ENCODE data around the gene TSPAN13.
"Not testable (repeated sequence)": the region's sequence is repeated elsewhere in the genome, so short reads cannot be mapped to it uniquely, and the experiment has no call there.

The TSPAN13 gene

GRCh38 chr7:16762177-16762576 is 8.6 kb downstream of the TSPAN13 start:
- ATAC-seq = no peak

GRCh38 chr7:16764942-16765341 is 11.4 kb downstream of the TSPAN13 start:
- no peak for ATAC-seq
- no peak for TF ChIP-seq ISL1 (CRISPR knock-in tag; IDR thresholded peaks at IDR 0.05)
- TF ChIP-seq TOX (CRISPR knock-in tag; IDR thresholded peaks at IDR 0.05; ENCODE audit: borderline replicate concordance) = no peak
- no peak for TF ChIP-seq CSRNP3 (CRISPR knock-in tag; IDR thresholded peaks at IDR 0.05)
- TF ChIP-seq SNAI2 (CRISPR knock-in tag; IDR thresholded peaks at IDR 0.05) = no peak
- no peak for TF ChIP-seq GLIS3 (CRISPR knock-in tag; IDR thresholded peaks at IDR 0.05)
- TF ChIP-seq ZC3H10 (CRISPR knock-in tag; IDR thresholded peaks at IDR 0.05) = no peak
- no peak for TF ChIP-seq OSR1 (CRISPR knock-in tag; IDR thresholded peaks at IDR 0.05)
- no peak for TF ChIP-seq CSDC2 (CRISPR knock-in tag; IDR thresholded peaks at IDR 0.05)
- no peak for TF ChIP-seq POU6F1 (CRISPR knock-in tag; IDR thresholded peaks at IDR 0.05; ENCODE audit: borderline replicate concordance, low read depth)
- TF ChIP-seq CREB5 (CRISPR knock-in tag; IDR thresholded peaks at IDR 0.05; ENCODE audit: low read depth) = no peak
- no peak for TF ChIP-seq TCF4 (CRISPR knock-in tag; IDR thresholded peaks at IDR 0.05; ENCODE audit: borderline replicate concordance)
- no peak for TF ChIP-seq ZFP3 (CRISPR knock-in tag; IDR thresholded peaks at IDR 0.05)

More at GRCh38 chr7:16762177-16762576, 8.6 kb downstream of the TSPAN13 start:
- TF ChIP-seq CREB5 (CRISPR knock-in tag; IDR thresholded peaks at IDR 0.05; ENCODE audit: low read depth) (no peak), TCF4 (CRISPR knock-in tag; IDR thresholded peaks at IDR 0.05; ENCODE audit: borderline replicate concordance) (no peak), POU6F1 (CRISPR knock-in tag; IDR thresholded peaks at IDR 0.05; ENCODE audit: borderline replicate concordance, low read depth) (no peak), OSR1 (CRISPR knock-in tag; IDR thresholded peaks at IDR 0.05) (no peak), ZFP30 (CRISPR knock-in tag; IDR thresholded peaks at IDR 0.05) (no peak)

- TF ChIP-seq RARB (CRISPR knock-in tag; IDR thresholded peaks at IDR 0.05) = no peak
- no peak for TF ChIP-seq TOX (CRISPR knock-in tag; IDR thresholded peaks at IDR 0.05; ENCODE audit: borderline replicate concordance)
- no peak for TF ChIP-seq PATZ1 (CRISPR knock-in tag; IDR thresholded peaks at IDR 0.05; ENCODE audit: borderline replicate concordance)
- TF ChIP-seq CREB5 (CRISPR knock-in tag; IDR thresholded peaks at IDR 0.05; ENCODE audit: low read depth) = no peak
- TF ChIP-seq ZNF70 (CRISPR knock-in tag; IDR thresholded peaks at IDR 0.05) = no peak
- TF ChIP-seq ESRRG (CRISPR knock-in tag; IDR thresholded peaks at IDR 0.05) = no peak
- no peak for TF ChIP-seq ZNF565 (CRISPR knock-in tag; conservative IDR thresholded peaks at IDR 0.05; ENCODE audit: low read depth)
- TF ChIP-seq ZFP3 (CRISPR knock-in tag; IDR thresholded peaks at IDR 0.05) = no peak
- TF ChIP-seq TSHZ2 (CRISPR knock-in tag; IDR thresholded peaks at IDR 0.05) = no peak
- TF ChIP-seq BACH2 (CRISPR knock-in tag; IDR thresholded peaks at IDR 0.05; ENCODE audit: borderline replicate concordance) = no peak
- no peak for TF ChIP-seq PPARA (CRISPR knock-in tag; IDR thresholded peaks at IDR 0.05; ENCODE audit: borderline replicate concordance)
- no peak for ATAC-seq
These were observed 11.9 kb downstream of the TSPAN13 start for GRCh38 chr7:16765436-16765859.

- not testable (repeated sequence) for ATAC-seq
These were observed 16.4 kb downstream of the TSPAN13 start for GRCh38 chr7:16769994-16770393.
